Activated CD4-positive, CD25-positive, alpha-beta regulatory T cell treated with anti-CD3 and anti-CD28 coated beads, Interleukin-2, amount 50 U/mL, for 72 hours (primary cell): ENCODE results near the gene IFI16.
"Not testable (repeated sequence)": the region's sequence is repeated elsewhere in the genome, so short reads cannot be mapped to it uniquely, and the experiment has no call there.

Experiments
- DNase-seq: peaks from one replicate; pipeline ENCODE4 v3.0.0; 2021

IFI16 gene

DNA sequence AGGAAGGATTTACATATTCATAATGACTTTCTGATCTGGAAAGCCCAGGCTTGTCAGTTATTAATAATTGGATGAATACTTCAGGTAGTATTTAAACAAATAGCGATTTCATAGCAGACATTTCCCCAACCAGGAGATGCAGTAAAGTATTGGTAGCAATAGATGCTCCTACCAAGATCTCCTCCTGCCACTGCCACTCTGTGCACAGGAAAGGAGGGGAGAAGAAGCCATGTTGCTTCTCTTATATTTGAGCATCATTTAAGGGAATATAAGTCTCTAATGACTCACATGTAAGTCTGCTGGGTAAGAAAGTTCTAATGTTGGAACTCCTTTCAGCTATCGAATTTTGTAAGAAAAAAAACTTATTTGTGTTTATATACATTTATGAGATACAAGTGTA is 420 bp upstream of the IFI16 start:
- DNase-seq: no peak

DNA sequence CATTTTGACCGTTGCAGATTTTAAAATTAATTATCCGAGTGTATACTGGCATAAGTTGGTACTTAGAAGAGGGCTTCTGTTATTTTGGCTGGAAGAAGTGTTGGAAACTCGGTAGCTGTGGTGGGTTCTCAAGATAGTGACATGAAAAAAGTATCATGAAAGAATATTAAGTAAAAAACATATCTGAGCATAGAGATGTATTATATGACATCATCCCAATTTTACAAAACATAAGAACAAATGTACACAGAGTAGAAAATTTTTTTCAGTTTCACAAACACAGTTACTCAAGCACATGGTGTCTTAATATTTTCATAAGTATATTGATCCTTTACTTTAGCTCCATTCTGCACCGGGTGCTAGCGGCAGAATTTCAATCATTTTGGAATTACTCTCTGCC is 684 bp downstream of the IFI16 start:
- no peak for DNase-seq

DNA sequence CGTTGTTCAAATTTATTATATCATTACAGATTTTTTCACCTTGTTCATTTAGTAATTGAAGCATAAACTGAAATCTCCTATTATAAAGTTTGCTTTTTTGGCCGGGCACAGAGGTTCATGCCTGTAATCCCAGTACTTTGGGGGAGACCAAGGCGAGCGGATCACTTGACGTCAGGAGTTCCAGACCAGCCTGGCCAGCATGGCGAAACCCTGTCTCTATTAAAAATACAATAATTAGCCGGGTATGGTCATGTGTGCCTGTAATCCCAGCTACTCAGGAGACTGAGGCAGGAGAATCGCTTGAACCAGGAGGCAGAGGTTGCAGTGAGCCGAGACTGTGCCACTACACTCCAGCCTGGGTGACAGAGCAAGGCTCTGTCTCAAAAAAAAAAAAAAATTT is 1.3 kb downstream of the IFI16 start:
- DNase-seq: not testable (repeated sequence)

DNA sequence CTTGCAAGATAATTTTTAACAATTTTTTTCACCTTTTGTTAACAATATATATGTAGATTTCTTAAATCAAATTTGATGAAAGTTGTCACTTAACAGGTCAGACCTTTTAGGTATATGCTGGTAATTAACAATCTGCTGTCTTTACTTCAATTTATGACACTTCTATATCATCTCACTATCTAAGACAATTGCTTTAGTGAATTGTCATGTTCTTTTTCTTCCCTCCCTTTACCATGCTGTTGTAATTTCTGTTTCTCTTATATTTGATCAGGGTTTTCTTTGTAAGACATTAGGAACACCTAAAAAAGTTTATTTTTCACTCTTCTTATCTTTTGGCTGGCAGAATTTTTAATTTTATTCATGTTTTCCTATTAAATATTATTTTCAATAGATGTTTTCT is 2.0 kb downstream of the IFI16 start:
- no peak for DNase-seq

DNA sequence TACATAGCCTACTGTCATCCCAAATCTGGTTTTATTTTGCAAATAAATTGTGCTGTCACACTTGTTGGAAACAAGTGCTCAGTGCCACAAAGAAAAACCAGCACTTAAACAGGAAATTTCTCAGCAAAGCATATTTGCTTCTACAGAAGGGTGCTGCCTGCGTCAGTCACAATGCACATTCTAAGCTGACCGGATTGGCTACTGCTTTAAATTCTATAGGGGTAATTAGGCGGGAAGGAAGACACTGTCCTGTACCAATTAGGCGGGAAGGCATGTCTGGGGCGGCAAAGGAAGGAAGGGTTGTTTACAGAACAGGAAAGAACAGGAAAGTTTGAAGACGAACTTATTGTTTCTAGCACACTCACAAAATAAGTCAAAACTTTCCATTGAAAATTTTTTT is 2.8 kb downstream of the IFI16 start:
- DNase-seq: no peak

DNA sequence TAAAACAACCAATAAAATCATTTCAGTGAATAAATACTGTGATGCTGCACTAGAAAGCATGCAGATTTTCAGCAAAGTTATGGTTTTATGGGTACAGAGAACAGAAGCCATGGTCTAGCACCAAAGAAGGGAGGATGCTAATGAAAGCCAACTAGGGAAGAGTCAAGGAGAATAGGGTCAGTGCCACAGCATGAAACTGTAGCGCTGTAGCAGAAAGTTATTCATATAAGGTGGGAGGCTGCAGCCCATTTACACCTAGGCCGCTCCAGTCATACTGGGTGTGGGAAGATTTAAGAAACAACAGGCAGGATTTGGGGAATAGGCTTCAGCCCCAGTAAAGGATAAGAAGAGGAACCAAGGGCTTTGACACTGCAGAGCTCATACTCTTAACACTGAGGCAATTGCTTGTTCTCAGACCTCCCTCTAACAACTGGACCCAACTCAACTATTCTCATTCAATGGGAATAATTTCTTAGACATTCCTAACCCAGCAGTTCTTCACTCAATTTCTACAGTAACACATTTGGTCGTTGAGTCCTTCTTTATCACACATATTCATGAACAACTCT is 4.4 kb downstream of the IFI16 start:
- DNase-seq: no peak

DNA sequence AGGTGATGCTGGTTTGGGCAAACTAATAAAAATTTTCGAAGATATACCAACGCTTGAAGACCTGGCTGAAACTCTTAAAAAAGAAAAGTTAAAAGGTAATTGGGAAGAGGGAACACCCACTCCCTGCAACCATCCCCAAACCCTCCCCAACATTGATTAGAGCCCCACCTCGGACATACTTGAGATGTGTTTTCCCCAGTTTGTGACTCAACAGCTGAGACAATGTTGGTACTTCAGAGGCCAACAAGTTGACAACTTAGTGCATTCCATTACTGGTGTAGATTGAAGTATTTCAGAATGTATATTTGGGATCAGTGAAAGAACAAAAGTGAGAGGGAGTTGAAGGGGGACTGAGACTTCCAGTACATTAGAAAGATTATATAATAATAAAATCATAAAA is 5.1 kb downstream of the IFI16 start:
- DNase-seq: no peak

DNA sequence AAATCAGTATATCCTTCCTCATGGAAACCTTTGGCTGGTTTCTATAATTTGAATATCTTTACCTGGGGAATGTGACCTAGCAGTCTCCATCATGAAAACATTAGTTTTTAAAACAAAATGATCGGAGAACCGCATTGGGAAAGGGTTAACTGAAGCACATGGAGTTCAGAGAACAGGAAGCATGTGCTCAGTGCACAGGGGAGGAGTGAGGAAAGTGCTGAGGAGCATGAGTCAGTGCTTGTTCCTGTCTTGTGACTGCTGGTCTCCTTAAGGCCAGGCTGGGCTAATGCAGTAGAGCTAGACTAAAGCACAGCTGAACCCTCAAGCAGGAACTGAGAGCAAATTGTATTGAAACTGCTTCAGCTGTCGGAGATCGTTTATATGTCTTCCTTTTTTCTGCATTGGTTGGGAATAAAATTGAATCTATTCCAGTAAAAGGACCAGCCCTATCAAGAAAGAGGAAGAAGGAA is 5.8 kb downstream of the IFI16 start:
- no peak for DNase-seq

DNA sequence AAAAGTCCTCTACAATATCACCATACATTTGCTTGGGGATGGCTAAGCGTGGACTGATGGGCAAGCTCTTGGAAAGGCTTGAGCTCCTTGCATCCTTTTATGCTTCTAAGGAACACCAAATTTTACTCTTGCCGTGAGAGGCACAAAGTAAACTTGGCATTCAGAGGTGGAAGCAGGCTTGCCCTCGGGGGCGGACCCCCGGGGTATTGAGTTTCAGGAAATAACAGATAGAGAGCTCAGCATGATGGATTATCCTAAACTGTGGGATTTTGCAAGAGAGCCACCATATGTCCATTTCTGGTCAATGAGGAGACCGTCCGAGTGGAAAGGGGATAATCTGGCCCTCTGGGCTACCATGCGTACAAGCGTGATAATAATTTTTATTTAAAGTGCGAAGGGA is 14.0 kb downstream of the IFI16 start:
- no peak for DNase-seq

DNA sequence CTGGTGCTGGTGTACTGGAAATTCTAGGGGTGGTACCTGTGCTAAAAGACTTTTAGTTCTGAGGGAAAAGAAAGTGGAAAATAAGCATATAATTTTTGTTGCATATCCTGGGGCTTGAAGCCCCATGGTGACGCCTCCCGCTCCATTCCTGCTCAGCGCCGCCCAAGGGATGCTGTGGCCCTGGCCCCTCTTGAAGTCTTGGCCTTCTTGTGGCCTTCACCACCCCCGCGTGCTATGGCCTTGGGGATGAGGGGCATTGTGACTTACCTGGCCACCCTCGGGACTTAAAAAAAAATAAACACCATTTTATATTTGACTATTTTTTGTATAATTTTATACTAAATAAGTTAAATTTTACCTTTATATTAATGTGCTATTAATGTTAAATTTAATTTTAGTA is 15.3 kb downstream of the IFI16 start:
- no peak for DNase-seq

DNA sequence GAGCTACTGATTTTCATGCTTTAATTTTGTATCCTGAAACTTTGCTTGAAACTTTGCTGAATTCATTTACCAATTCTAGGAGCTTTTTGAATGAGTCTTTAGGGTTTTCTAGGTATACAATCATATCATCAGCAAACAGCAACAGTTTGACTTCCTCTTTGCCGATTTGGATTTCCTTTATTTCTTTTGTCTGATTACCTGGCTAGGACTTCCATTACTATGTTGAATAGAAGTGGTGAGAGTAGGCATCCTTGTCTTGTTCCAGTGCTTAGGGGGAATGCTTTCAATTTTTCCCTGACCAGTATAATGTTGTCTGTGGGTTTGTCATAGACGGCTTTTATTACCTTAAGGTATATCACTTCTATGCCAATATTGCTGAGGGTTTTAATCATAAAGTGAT is 17.1 kb downstream of the IFI16 start:
- not testable (repeated sequence) for DNase-seq

DNA sequence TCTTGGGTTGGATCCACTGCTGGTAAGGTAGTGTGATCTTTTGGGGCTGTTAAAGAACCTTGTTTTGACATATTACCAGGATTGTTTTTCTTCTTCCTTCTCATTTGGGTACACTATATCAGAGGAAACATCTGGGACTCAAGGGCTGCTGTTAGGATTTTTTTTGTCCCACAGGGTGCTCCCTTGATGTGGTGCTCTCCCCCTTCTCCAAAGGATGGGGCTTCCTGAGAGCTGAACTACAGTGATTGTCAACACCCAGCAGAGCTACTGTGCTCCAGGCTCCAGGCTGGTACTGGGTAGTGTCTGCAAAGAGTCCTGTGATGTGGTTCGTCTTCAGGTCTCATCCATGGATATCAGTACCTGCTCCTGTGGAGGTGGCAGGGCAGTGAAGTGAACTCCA is 20.6 kb downstream of the IFI16 start:
- no peak for DNase-seq

DNA sequence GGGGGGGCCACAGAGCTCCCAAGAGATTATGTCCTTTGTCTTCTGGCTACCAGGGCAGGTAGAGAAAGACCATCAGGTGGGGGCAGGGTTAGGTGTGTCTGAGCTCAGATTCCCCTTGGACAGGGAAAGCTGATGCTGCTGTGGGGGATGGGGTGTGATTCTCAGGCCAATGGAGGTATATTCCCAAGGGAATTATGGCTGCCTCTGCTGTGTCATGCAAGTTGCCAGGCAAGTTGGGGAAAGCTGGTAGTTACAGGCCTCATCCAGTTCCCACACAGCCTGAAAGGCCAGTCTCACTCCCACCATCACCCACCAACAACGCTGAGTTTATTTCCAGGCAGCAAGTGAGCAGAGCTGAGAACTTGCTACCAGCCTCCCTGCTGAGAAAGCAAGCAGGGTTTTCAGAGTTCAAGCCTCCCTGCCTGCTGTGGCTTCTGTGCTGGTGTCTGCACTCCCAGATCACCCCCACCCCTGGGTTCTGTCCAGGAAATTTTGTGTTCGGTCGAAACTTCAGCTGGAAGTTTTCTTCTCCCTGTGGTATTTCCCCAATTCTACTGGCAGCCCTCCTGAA is 21.3 kb downstream of the IFI16 start:
- no peak for DNase-seq

DNA sequence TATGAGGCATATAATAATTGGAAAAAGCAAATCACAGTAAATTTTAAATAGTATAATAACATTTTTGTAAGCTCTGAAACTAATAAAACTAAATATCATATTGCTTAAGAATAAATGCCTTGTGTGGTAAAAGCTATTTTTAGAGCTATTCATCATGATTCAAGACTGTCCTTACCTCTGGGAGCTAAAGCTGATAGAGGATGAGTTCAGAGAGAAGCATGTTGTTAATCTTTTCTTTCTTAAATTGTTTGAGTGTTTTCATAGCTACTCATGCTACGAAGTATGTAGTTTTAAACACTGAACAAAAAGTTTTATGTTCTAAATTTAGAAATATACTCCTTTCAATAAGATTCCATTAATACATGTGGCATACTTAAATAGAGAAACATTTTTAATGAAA is 30.5 kb downstream of the IFI16 start:
- DNase-seq: no peak

DNA sequence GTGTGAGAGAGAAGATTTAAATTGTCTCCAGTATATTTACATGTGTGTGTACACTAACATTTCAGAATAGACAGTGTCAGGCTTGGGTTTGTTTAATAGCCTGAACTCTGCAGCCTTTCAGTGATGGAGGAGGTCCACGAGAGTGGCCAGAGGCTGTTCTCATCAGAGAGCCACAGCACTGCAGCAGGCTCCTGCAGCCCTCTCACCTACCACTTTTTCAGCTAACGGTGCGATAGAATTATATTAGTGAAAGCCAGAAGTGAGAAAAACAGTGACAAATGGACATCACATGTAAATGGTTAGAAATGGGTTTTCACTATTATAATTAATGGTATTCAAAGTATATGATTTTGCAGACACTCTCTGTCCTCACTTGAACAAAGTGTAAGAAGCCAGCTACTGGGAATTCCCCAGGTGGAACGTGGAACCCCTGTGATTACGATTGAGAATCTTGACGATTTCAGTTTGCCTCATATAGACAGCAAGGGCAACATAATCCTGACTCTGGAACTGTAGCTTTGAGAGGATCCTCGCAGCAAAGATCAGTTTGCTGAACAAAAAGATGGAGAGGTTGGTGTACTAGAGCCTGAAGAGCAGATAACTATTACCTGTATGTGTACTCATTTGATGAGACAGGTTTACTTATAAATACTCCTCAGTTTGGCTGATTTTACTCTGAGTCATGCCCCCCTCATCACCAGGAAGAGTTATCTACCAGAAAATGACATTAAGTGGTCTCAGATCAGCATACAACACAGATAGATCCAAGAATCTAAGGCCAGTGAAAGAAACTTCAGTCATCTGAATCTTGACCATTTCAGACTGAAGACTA is 31.4 kb downstream of the IFI16 start:
- no peak for DNase-seq

DNA sequence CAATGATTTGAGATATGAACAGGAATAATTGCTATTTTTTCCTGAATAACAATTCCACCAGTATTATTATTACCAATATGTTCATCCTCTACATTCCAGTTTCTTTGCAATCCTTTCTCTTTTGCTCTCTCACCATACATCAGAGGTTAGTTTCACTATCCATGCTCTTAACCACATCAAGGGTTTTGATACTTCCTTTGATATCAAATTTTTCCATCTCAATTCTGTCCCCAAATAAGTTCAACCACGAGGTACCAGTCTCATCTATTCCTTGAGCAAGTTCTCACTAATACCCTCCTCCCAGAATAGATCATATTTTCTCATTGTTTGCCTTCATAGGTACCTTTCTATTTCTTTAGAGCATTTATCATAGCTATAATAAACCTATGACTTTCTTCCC is 36.8 kb downstream of the IFI16 start:
- not testable (repeated sequence) for DNase-seq

DNA sequence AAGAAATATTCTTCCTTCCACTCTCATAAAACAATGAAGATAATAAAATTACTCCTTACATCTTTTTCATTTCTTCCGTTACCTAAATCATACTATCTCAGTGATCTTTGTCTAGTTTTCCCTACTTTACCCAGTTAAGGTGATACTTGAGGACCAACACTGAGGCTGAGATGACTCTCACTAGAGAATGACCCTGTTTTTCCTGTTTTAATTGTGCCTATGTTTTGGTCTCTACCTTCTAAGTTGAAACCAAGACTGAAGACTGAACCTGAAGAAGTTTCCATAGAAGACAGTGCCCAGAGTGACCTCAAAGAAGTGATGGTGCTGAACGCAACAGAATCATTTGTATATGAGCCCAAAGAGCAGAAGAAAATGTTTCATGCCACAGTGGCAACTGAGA is 41.7 kb downstream of the IFI16 start:
- no peak for DNase-seq

DNA sequence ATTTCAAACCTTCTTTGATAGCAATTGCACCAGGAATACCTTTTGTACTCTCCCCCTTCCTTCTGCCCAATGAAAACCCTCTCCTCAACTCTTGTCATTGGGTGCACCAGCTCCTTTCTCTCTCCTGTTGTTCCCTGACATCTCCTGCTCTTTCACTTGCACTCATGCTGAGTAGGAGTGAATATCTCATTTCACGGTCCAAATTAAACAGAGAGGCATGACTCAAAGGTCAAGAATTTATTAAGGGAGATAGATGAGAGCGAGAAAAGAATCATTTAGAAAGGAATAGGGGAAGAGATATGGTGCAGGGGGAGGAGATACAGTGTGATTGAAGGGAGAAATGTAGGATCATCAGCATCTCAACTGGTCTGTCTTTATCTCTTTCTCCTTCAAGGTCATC is 44.7 kb downstream of the IFI16 start:
- DNase-seq: no peak

DNA sequence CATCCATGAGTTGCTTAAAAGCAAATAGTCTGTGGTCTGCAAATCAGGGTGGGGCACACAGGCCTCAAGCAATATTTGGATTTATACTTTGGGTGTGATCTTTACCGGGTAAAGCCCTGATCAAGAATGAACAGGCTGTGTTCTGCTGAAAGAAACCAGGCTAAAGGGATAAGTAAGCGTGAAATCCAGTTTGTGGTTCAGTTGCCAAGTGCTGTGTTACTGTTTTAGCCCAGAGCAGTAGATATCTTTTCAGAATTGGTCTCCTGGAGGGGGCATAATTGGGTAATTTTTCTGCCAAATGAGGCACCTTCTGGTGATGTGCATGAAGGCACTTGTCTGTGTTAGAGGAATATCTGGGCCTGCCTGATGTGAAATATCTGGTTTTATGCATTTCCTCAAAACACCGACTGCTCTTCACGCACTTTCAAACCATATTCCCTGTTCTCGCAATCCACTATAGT is 45.5 kb downstream of the IFI16 start:
- no peak for DNase-seq

DNA sequence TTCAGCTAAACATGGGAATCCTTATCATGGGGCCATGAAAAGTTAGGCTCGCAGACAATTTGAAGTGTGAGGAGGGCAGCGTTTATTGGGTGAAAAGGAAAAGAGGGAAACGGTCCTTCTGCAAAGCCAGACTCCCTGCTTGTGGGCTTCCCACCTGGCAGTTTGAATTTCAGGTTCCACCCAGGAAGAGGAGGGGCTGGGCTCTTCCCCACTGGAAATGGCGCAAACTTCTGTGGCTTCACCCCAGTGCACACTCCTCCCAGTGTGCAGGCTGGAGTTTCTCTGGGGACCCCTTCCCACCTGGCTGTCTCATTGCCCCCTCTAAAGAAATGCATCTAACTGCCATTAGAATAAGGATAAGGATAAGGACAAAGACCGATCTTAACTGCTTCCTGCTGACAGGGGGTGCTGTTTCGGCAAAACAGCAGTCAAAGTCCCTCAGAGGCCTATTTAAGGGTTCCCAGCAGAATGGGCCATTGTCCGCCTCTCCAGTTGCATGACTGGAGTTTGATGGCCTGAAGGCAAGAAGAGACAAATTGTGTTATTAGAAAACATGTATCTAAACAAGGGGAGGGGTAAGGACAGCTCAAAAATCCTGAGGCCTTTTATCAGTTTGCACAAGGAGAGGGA is 46.5 kb downstream of the IFI16 start:
- DNase-seq: no peak

DNA sequence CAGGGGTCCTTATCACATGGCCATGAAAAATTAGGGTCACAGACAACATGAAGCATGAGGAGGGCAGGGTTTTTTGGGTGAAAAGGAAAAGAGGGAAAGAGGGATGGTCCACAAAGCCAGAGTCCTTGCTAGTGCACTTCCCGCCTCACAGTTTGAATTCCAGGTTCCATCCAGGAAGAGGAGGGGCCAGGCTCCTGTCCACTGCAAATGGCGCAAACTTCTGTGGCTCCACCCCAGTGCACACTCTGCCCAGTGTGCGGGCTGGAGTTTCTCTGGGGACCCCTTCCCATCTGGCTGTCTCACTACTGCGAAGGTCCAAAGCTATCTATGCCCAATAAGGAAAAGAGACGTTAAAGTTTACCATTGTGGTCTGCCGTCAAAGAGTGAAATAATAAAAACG is 49.0 kb downstream of the IFI16 start:
- DNase-seq: no peak

DNA sequence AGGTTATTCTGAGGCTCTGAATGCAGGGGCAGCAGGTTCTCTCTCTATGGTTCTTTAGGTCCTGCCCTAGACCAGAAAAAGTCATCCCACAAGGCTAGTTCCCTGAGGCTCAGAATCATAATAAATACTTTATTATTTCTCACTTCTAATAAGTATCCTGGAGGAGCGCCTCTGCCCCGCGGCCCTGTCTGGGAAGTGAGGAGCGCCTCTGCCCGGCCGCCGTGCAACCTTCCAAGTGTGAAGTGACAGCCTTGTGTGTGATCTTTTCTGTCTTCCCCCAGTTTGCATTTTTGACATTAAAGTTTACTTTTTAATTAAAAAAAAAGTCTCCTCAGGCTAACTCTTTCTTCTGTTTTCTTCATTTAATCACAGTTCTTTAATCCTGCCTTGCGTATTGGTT is 55.4 kb downstream of the IFI16 start:
- no peak for DNase-seq

DNA sequence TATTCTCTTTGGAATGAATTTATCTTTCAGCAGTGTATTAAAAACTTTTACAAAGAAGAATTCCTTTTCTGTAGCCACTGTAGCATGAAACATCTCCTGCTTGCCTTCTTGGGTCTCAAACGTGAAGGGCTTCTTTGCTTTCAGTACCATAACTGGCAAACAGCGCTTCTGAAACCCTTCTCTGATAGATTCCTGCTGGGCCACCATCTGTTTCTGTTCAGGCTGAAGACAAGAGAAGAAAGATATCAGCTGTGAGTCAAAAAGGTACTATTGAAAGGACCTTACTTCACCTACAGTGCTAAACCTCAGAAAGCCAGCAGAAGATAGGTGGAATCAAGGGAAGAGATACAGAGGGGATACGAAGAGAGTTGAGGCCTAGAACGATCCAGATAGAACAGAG is 56.4 kb downstream of the IFI16 start:
- no peak for DNase-seq
